HL-60 (cell line): Measurements from ENCODE around the gene ARMH3.
A peak's percentile ranks its signal among the peaks of the same experiment; 100 is the strongest.
"Not testable (repeated sequence)": the region's sequence is repeated elsewhere in the genome, so short reads cannot be mapped to it uniquely, and the experiment has no call there.

Experiments
- DNase-seq, 2 experiments: peaks; one replicate each; pipeline ENCODE4 v3.0.0-alpha.2; 2010 to 2020; ENCODE audit warnings: low read depth in 1 of 2, low spot score in 1 of 2
- H3K27ac ChIP-seq: fragments of 250-450 bp; sonication (Bioruptor Pico); replicated peaks from 2 replicates; pipeline ENCODE4 v1.5.1; 2020; ENCODE audit warnings: mild to moderate bottlenecking, moderate library complexity
- H3K27me3 ChIP-seq: fragments of 250-450 bp; sonication (Bioruptor Pico); 2 replicates; pipeline ENCODE4 v1.5.1; 2021; ENCODE audit warnings: mild to moderate bottlenecking, moderate library complexity; ENCODE audit not compliant: insufficient read depth, poor library complexity, severe bottlenecking
- H3K4me3 ChIP-seq: replicated peaks from 2 replicates; pipeline ENCODE4 v1.5.1; 2011; ENCODE audit warnings: mild to moderate bottlenecking, control low read depth, low read length; ENCODE audit not compliant: insufficient read depth
- CTCF ChIP-seq: IDR thresholded peaks from one replicate; pipeline ENCODE4 v1.5.1; 2011; ENCODE audit warnings: low read length, control low read depth, inconsistent platforms; ENCODE audit not compliant: insufficient read depth
- GABPA ChIP-seq: IDR thresholded peaks from 2 replicates; pipeline ENCODE4 v1.6.1; 2012; ENCODE audit warnings: low read depth
- POLR2AphosphoS5 ChIP-seq: IDR thresholded peaks from 2 replicates; pipeline ENCODE4 v1.6.1; 2012; ENCODE audit warnings: low read depth
- REST ChIP-seq: IDR thresholded peaks from 2 replicates; pipeline ENCODE4 v1.6.1; 2012; ENCODE audit warnings: low read depth; ENCODE audit not compliant: insufficient replicate concordance
- SPI1 ChIP-seq: IDR thresholded peaks from 2 replicates; pipeline ENCODE4 v1.6.1; 2012; ENCODE audit warnings: low read depth, mild to moderate bottlenecking, borderline replicate concordance

Gene ARMH3

GRCh38 chr10:102010961-102011360 is 45.0 kb downstream of the ARMH3 start:
- DNase-seq = peak in 1 of 2 experiments; percentile 31
- H3K4me3 ChIP-seq = no peak overlapping the region
- no peaks in the 10 kb centered on the region for H3K27me3 ChIP-seq
- H3K27ac ChIP-seq = no peak overlapping the region
- TF ChIP-seq POLR2AphosphoS5 = no peak
- no peak for TF ChIP-seq SPI1
- TF ChIP-seq GABPA = no peak
- no peak for TF ChIP-seq CTCF
- no peak for TF ChIP-seq REST

GRCh38 chr10:102009801-102010425 is 46.1 kb downstream of the ARMH3 start:
- Histone ChIP-seq H3K4me3 (no peak overlapping the region), H3K27me3 (no peaks in the 10 kb centered on the region), H3K27ac (no peak overlapping the region)
- peak in 1 of 2 experiments; percentile 61 for DNase-seq
- TF ChIP-seq CTCF = peak; percentile 97
- TF ChIP-seq SPI1 = peak; percentile 60; the same call in 1 of the 2 replicates
- TF ChIP-seq POLR2AphosphoS5 = no peak

- DNase-seq = peak in 1 of 2 experiments; percentile 4
- Histone ChIP-seq H3K27ac (no peak overlapping the region), H3K27me3 (no peaks in the 10 kb centered on the region), H3K4me3 (no peak overlapping the region)
- TF ChIP-seq CTCF (no peak), POLR2AphosphoS5 (no peak), SPI1 (no peak), GABPA (no peak), REST (no peak)
Measured at GRCh38 chr10:102007796-102008195, 48.2 kb downstream of the ARMH3 start.

GRCh38 chr10:102007031-102007430 is 48.9 kb downstream of the ARMH3 start:
- DNase-seq, H3K4me3 ChIP-seq, H3K27ac ChIP-seq, H3K27me3 ChIP-seq: not testable (repeated sequence)
